Measurements from ENCODE around the gene CDC37.
"Not testable (repeated sequence)": the region's sequence is repeated elsewhere in the genome, so short reads cannot be mapped to it uniquely, and the experiment has no call there.

CDC37 gene

DNA sequence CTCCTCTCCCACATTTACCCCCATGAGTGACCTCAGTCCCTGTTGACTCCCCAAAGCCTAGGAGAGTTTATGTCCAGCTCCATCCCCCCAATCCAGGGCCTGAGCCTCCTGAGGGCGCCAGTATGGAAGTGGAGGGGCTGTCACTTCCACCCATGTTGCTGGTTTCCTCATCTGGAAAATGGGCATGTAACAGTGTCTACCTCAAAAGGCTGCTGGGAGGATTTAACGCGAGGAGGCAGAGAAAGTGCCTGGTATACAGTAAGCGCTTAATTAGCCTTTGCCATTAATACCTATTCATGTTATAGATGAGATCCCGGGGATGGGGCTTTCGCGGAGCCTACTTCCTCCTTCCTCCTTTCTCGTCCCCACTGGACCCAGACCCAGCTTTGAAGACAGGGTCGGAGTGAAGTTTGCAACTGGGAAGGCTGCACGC, 23.4 kb downstream of the CDC37 start:
- no peak for DNase-seq (ENCODE audit: insufficient read length, low spot score)
- TF ChIP-seq, protein P1, sequence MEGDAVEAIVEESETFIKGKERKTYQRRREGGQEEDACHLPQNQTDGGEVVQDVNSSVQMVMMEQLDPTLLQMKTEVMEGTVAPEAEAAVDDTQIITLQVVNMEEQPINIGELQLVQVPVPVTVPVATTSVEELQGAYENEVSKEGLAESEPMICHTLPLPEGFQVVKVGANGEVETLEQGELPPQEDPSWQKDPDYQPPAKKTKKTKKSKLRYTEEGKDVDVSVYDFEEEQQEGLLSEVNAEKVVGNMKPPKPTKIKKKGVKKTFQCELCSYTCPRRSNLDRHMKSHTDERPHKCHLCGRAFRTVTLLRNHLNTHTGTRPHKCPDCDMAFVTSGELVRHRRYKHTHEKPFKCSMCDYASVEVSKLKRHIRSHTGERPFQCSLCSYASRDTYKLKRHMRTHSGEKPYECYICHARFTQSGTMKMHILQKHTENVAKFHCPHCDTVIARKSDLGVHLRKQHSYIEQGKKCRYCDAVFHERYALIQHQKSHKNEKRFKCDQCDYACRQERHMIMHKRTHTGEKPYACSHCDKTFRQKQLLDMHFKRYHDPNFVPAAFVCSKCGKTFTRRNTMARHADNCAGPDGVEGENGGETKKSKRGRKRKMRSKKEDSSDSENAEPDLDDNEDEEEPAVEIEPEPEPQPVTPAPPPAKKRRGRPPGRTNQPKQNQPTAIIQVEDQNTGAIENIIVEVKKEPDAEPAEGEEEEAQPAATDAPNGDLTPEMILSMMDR (IDR thresholded peaks at IDR 0.05; ENCODE audit: insufficient read depth, missing control alignments) = no peak
- no peak for FAIRE-seq

DNA sequence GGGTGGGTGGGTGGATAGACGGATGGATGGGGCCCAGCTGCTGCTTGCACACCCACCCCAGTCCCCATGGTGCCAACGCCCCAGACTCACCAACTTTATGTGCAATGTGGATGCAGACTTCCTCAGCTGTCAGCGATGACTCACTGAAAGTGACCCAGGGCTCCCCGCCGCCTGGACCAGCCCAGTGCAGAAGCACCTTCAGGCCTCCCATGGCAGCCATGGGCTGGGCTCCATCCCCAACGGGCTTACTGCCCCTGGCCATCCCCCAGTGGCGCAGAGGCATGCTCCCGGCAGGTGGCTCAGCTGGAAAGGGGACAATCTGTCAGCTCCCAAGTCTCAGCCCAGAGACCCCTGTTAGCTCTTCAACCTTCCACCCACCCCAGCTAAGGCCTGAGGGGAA, 25.2 kb downstream of the CDC37 start:
- DNase-seq (ENCODE audit: insufficient read length, low spot score) = no peak
- no peak for FAIRE-seq
- TF ChIP-seq, protein P1 (IDR thresholded peaks at IDR 0.05; ENCODE audit: insufficient read depth, missing control alignments) = no peak

DNA sequence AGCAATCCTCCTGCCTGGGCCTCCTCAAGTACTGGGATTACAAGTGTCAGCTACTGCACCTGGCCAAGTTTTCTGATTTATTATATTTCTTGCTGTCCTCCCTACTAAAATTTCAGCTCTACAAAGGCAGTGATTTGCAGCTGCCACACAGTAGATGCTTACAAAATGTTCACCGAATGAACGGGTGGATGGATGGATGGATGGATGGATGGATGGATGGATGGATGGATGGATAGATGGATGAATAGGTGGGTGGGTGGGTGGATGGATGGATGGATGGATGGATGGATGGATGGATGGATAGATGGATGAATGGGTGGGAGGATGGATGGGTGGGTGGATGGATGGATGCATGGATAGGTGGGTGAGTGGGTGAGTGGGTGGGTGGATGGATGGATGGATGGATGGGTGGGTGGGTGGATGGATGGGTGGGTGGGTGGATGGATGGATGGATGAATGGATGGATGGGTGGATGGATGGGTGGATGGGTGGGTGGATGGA, 26.2 kb downstream of the CDC37 start:
- not testable (repeated sequence) for DNase-seq (ENCODE audit: insufficient read length, low spot score); FAIRE-seq

DNA sequence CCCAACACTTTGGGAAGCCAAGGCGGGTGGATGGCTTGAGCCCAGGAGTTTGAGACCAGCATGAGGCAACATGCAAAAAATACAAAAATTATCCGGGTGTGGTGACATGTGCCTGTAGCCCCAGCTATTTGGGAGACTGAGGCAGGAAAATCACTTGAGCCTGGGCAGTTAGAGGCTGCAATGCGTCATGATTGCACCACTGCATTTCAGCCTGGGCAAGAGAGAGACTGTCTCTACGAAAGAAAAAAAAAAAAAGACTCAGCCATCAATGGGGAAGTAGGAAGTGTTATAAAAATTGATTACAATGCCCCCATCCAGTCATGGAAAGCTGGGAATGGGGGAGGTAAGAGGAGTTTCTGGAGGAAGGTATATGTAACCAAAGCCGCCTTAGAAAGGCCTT, 28.4 kb downstream of the CDC37 start:
- TF ChIP-seq, protein P1 (IDR thresholded peaks at IDR 0.05; ENCODE audit: insufficient read depth, missing control alignments) = no peak
- FAIRE-seq (no peak), DNase-seq (ENCODE audit: insufficient read length, low spot score) (no peak)

DNA sequence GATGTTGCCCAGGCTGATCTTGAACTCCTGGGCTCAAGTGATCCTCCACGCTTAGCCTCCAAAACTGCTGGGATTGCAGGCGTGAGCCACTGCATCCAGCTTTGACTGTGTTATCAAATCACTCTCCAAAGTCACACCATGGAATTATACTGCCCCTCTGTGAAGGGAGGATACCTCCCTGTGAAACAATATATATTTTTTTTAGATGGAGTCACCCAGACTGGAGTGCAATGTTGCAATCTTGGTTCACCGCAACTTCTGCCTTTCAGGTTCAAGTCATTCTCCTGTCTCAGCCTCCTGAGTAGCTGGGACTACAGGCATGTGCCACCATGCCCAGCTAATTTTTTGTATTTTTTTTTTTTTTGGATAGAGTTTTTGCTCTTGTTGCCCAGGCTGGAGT, 30.7 kb downstream of the CDC37 start:
- DNase-seq (ENCODE audit: insufficient read length, low spot score) = no peak
- TF ChIP-seq, protein P1 (IDR thresholded peaks at IDR 0.05; ENCODE audit: insufficient read depth, missing control alignments) = no peak
- FAIRE-seq = no peak

DNA sequence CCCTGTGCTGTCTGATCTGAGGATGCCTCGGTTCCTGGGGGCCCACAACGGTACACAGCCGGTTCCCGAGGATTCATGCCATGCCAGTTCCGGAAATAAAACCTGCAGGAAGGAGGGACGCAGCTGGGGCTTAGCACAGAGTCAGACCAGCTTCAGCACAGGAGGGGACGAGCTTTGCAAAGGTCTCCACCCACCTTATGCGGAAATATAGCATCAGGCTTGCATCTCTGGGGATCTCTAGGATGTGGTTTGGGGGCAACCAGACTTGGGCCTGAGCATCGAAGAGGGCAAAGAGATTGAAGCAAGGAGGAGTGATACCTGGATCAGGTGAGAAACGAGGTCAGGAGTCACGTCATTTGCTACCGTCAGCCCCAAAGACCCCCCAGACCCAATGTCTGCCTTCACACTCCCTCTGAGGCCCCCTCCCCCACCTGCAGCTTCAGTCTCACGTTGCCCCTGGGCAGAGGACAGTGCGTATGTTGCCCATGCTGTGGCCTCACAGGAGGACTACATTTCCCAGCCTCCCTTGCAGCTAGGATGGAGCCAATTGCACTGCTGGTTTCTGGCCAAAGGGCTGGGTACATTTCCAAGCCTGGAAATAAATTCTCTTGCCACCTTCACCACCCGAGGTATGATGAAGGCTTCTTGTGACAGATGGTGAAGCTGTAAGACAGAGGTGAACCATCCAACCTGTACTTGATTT, 35.1 kb downstream of the CDC37 start:
- FAIRE-seq (no peak), DNase-seq (ENCODE audit: insufficient read length, low spot score) (no peak)
- TF ChIP-seq, protein P1 (IDR thresholded peaks at IDR 0.05; ENCODE audit: insufficient read depth, missing control alignments) = no peak

DNA sequence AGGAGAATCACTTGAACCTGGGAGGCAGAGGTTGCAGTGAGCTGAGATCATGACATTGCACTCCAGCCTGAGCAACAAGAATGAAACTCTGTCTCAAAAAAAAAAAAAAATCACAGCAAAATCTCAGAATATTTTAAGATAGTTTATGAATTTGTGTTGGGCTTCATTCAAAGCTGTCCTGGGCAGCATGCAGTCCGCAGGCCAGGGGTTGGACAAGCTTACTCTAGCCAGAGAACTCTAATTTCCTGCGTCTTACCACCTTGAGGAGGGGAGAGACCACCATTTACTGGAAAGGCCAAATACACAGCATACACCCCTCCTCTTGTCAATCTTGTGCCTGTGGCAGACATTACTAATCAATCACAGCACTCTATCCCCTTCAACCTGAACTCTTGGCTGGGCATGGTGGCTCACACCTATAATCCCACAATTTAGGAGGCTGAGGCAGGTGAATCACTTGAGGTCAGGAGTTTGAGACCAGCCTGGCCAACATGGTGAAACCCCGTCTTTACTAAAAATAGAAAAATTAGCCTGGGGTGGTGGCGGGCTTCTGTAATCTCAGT, 36.3 kb downstream of the CDC37 start:
- FAIRE-seq; DNase-seq (ENCODE audit: insufficient read length, low spot score): not testable (repeated sequence)

DNA sequence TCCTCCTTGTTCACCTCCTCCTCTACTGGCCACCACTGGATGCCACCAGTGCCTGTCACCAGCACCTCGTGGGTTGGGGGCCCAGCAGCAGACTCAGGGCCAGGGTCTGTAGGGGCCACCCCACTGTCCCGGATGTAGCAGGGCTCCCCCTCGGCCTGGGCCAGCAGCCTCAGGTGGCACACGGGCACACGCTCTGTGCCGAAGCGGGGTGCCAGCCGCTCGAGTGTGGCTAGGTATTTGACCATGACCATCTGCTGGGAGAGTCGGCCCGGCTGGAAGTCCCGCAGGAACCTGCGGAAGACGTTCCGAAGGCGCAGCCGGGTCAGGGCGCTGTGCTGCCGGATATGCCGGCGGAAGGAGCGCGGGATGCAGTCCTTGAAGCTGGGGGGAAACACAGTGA, 37.8 kb downstream of the CDC37 start:
- FAIRE-seq = no peak

More for the DNA sequence above, 37.8 kb downstream of the CDC37 start:
- TF ChIP-seq, protein P1 (IDR thresholded peaks at IDR 0.05; ENCODE audit: insufficient read depth, missing control alignments) = no peak
- no peak for DNase-seq (ENCODE audit: insufficient read length, low spot score)
